ENCODE measurements around the gene TRIM17. TPM values are rescaled to one million over a fixed set of nuclear protein-coding genes. Genes with fewer than 3 reads are reported as not detected.

The TRIM17 gene
- total RNA-seq, 1 donor from 2014 or later: 1.3 TPM

GRCh38 chr1:228376651-228377631 lies 39.7 kb downstream of the TRIM17 start:
- H3K4me3 Mint-ChIP-seq (ENCODE audit: unreplicated experiment): no peak overlapping the region
- H3K27ac Mint-ChIP-seq (ENCODE audit: unreplicated experiment): no peak overlapping the region
- H3K36me3 Mint-ChIP-seq (ENCODE audit: unreplicated experiment): no peaks in the 10 kb centered on the region
- H3K4me1 Mint-ChIP-seq (ENCODE audit: unreplicated experiment): peaks cover 15% of the 10 kb centered on the region
- DNase-seq (ENCODE audit: extremely low spot score, unreplicated experiment): no peak
- H3K9me3 Mint-ChIP-seq (ENCODE audit: unreplicated experiment): no peaks in the 10 kb centered on the region
- TF ChIP-seq, protein P1, sequence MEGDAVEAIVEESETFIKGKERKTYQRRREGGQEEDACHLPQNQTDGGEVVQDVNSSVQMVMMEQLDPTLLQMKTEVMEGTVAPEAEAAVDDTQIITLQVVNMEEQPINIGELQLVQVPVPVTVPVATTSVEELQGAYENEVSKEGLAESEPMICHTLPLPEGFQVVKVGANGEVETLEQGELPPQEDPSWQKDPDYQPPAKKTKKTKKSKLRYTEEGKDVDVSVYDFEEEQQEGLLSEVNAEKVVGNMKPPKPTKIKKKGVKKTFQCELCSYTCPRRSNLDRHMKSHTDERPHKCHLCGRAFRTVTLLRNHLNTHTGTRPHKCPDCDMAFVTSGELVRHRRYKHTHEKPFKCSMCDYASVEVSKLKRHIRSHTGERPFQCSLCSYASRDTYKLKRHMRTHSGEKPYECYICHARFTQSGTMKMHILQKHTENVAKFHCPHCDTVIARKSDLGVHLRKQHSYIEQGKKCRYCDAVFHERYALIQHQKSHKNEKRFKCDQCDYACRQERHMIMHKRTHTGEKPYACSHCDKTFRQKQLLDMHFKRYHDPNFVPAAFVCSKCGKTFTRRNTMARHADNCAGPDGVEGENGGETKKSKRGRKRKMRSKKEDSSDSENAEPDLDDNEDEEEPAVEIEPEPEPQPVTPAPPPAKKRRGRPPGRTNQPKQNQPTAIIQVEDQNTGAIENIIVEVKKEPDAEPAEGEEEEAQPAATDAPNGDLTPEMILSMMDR (IDR thresholded peaks at IDR 0.05): no peak
- no peaks in the 10 kb centered on the region for H3K27me3 Mint-ChIP-seq (ENCODE audit: unreplicated experiment)

DNA sequence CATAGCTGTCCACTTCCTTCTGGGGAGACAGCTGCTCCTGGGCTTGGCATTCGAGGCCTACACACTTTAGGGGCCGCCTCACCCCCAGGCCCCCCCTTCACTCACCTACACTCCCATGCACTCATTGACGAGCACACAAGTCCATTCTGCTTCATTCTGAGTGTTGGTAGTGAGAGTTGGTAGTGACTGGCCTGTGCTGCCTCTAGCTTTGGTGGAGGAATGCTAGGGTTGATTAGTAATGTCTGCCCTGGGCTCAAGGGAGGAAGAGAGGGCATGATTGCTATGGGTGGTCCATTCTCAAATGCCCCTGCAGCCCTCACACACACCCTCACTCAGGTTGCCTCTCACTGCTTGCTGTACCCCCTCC lies 40.4 kb downstream of the TRIM17 start:
- TF ChIP-seq, protein P1 (IDR thresholded peaks at IDR 0.05): no peak
- Mint-ChIP-seq H3K9me3 (ENCODE audit: unreplicated experiment) (no peaks in the 10 kb centered on the region), H3K4me1 (ENCODE audit: unreplicated experiment) (peaks cover 12% of the 10 kb centered on the region), H3K27ac (ENCODE audit: unreplicated experiment) (no peak overlapping the region), H3K4me3 (ENCODE audit: unreplicated experiment) (no peak overlapping the region), H3K27me3 (ENCODE audit: unreplicated experiment) (no peaks in the 10 kb centered on the region), H3K36me3 (ENCODE audit: unreplicated experiment) (no peaks in the 10 kb centered on the region)
- DNase-seq (ENCODE audit: extremely low spot score, unreplicated experiment): no peak

GRCh38 chr1:228375578-228376261 lies 40.9 kb downstream of the TRIM17 start:
- H3K27me3 Mint-ChIP-seq (ENCODE audit: unreplicated experiment): no peaks in the 10 kb centered on the region
- no peaks in the 10 kb centered on the region for H3K9me3 Mint-ChIP-seq (ENCODE audit: unreplicated experiment)
- H3K27ac Mint-ChIP-seq (ENCODE audit: unreplicated experiment): no peak overlapping the region
- H3K36me3 Mint-ChIP-seq (ENCODE audit: unreplicated experiment): no peaks in the 10 kb centered on the region
- no peak overlapping the region for H3K4me3 Mint-ChIP-seq (ENCODE audit: unreplicated experiment)
- peaks cover 9% of the 10 kb centered on the region for H3K4me1 Mint-ChIP-seq (ENCODE audit: unreplicated experiment)
- DNase-seq (ENCODE audit: extremely low spot score, unreplicated experiment): no peak
- TF ChIP-seq, protein P1 (IDR thresholded peaks at IDR 0.05): no peak

DNA sequence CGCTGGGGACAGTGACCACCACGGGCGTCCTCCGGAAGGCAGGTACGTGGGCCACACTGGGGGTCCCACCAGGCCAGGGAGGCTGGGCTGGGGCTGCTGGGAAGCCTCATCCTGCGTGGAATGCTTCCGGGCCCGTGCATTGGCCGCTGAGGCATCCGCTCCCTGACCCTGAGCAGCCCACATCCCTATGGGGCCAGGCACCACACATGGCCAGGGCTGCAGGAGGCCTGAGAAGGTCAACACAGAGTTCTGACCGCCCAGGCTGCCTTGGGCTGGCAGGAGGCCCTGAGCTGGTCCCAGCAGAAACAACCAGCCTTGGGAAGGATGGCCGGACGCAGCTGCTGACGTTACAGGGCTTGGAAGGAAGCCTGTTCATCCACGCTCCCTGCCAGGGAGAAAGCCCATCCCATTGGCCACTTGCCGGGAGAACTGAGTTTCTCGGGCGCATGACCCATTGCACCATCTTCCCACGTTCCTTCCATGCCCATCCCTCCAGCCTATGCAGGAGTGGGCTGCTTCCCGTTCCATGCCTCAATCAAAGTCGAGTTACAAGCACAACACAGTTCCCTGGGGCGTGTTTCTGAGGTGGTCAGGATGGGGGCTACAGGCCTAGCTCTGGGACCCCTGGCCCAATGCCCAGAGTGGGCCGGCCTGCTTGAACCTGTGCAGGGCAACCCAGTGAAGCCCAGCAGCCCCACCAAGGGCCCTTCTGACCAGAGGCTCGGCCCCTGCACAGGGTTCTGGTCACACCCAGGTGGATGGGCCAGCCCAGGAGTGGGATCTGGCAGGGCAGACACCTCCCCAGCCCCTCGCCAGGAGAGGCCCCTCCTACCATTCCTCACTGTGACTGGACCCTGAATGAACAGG lies 41.7 kb downstream of the TRIM17 start:
- no peak overlapping the region for H3K27ac Mint-ChIP-seq (ENCODE audit: unreplicated experiment)
- TF ChIP-seq, protein P1 (IDR thresholded peaks at IDR 0.05): no peak
- peaks cover 9% of the 10 kb centered on the region for H3K4me1 Mint-ChIP-seq (ENCODE audit: unreplicated experiment)
- H3K27me3 Mint-ChIP-seq (ENCODE audit: unreplicated experiment): no peaks in the 10 kb centered on the region
- DNase-seq (ENCODE audit: extremely low spot score, unreplicated experiment): no peak
- no peak overlapping the region for H3K4me3 Mint-ChIP-seq (ENCODE audit: unreplicated experiment)
- no peaks in the 10 kb centered on the region for H3K36me3 Mint-ChIP-seq (ENCODE audit: unreplicated experiment)
- no peaks in the 10 kb centered on the region for H3K9me3 Mint-ChIP-seq (ENCODE audit: unreplicated experiment)
